Renal cortex interstitium (tissue), 11 donors: ENCODE measurements around the gene PPP1R15B. TPM values are rescaled to one million over a fixed set of nuclear protein-coding genes. Genes with fewer than 3 reads are reported as not detected.

Experiments used
- DNase-seq, 11 donors: peaks; one replicate each; pipeline ENCODE4 v3.0.0-alpha.2; 2013; ENCODE audit warnings: low read depth in 9 of 11, low spot score in 4 of 11; ENCODE audit errors: extremely low read depth in 1 of 11
- polyA plus RNA-seq, 3 donors: library from polyadenylated mRNA; unstranded; fragments of 120-200 nt; gene quantifications; one replicate each; pipeline ENCODE4 v1.2.1, GENCODE V29; 2013; ENCODE audit not compliant: insufficient read length in 3 of 3

PPP1R15B gene
- polyA plus RNA-seq, 3 donors: 37.6 to 45.6 (median 40.5) TPM

- peak in 8 of 11 donors; percentile 26 to 51 (median 38) for DNase-seq
These were observed 748 bp downstream of the PPP1R15B start for GRCh38 chr1:204410688-204411450.

- no peak for DNase-seq
These were observed 1.6 kb downstream of the PPP1R15B start for GRCh38 chr1:204409836-204410687.

- DNase-seq: no peak
These were observed 2.5 kb downstream of the PPP1R15B start for GRCh38 chr1:204409123-204409522.

GRCh38 chr1:204408602-204409001 is 3.0 kb downstream of the PPP1R15B start:
- no peak for DNase-seq

- DNase-seq: peak in 4 of 11 donors; percentile 29 to 47 (median 34)
These were observed 3.5 kb downstream of the PPP1R15B start for GRCh38 chr1:204408074-204408507.

GRCh38 chr1:204407295-204407971 is 4.2 kb downstream of the PPP1R15B start:
- no peak for DNase-seq

- DNase-seq: no peak
These were observed 5.0 kb downstream of the PPP1R15B start for GRCh38 chr1:204406621-204407020.

GRCh38 chr1:204405988-204406387 is 5.6 kb downstream of the PPP1R15B start:
- no peak for DNase-seq

GRCh38 chr1:204404629-204405028 is 7.0 kb downstream of the PPP1R15B start:
- no peak for DNase-seq

- DNase-seq: no peak
These were observed 9.2 kb downstream of the PPP1R15B start for GRCh38 chr1:204402391-204402790.

- DNase-seq: no peak
These were observed 9.9 kb downstream of the PPP1R15B start for GRCh38 chr1:204401730-204402129.

- DNase-seq: no peak
These were observed 10.6 kb downstream of the PPP1R15B start for GRCh38 chr1:204400882-204401510.

- DNase-seq: peak in 8 of 11 donors; percentile 41 to 77 (median 60)
These were observed 13.2 kb downstream of the PPP1R15B start for GRCh38 chr1:204398197-204399125.

GRCh38 chr1:204396015-204396583 is 15.5 kb downstream of the PPP1R15B start:
- no peak for DNase-seq

- no peak for DNase-seq
These were observed 20.0 kb downstream of the PPP1R15B start for GRCh38 chr1:204391629-204392028.

- no peak for DNase-seq
These were observed 20.7 kb downstream of the PPP1R15B start for GRCh38 chr1:204390751-204391466.

- DNase-seq: no peak
These were observed 25.9 kb downstream of the PPP1R15B start for GRCh38 chr1:204385727-204386126.
